H9 (cell line): Measurements from ENCODE around the gene MSRB1. TPM values are rescaled to one million over a fixed set of nuclear protein-coding genes. Genes with fewer than 3 reads are reported as not detected.

Experiments used
- DNase-seq: peaks from one replicate; pipeline ENCODE4 v3.0.0-alpha.2; 2017
- H2AFZ ChIP-seq: one replicate; pipeline ENCODE4 v1.6.1; 2013; ENCODE audit warnings: mild to moderate bottlenecking, low read length, control low read depth, moderate library complexity
- H2AK5ac ChIP-seq: 2 replicates; pipeline ENCODE4 v1.6.1; 2013; ENCODE audit warnings: low read length, control low read depth, mixed read lengths; ENCODE audit not compliant: insufficient read length
- H2BK120ac ChIP-seq: one replicate; pipeline ENCODE4 v1.6.1; 2013; ENCODE audit warnings: low read depth, mild to moderate bottlenecking, low read length, control low read depth, inconsistent platforms; ENCODE audit not compliant: poor library complexity, severe bottlenecking
- H2BK12ac ChIP-seq: 2 replicates; pipeline ENCODE4 v1.6.1; 2013; ENCODE audit warnings: low read length, control low read depth, mixed read lengths, low read depth; ENCODE audit not compliant: insufficient read length
- H2BK15ac ChIP-seq: 2 replicates; pipeline ENCODE4 v1.6.1; 2013; ENCODE audit warnings: low read depth, low read length, control low read depth
- H2BK20ac ChIP-seq: one replicate; pipeline ENCODE4 v1.6.1; 2013; ENCODE audit warnings: low read depth, mild to moderate bottlenecking, low read length, control low read depth, inconsistent platforms; ENCODE audit not compliant: poor library complexity, severe bottlenecking
- H2BK5ac ChIP-seq: 2 replicates; pipeline ENCODE4 v1.6.1; 2013; ENCODE audit warnings: low read length, control low read depth, mixed read lengths; ENCODE audit not compliant: insufficient read length
- H3K14ac ChIP-seq: 2 replicates; pipeline ENCODE4 v1.6.1; 2013; ENCODE audit warnings: low read length, control low read depth; ENCODE audit not compliant: insufficient read depth
- H3K18ac ChIP-seq: 2 replicates; pipeline ENCODE4 v1.6.1; 2013; ENCODE audit warnings: low read depth, mild to moderate bottlenecking, mixed read lengths, low read length, control low read depth; ENCODE audit not compliant: insufficient read length
- H3K23ac ChIP-seq: 2 replicates; pipeline ENCODE4 v1.6.1; 2013; ENCODE audit warnings: low read length, control low read depth, mixed read lengths, low read depth; ENCODE audit not compliant: insufficient read length
- H3K23me2 ChIP-seq: 2 replicates; pipeline ENCODE4 v1.6.1; 2013; ENCODE audit warnings: low read depth, mild to moderate bottlenecking, mixed read lengths, low read length, control low read depth; ENCODE audit not compliant: insufficient read length, poor library complexity, severe bottlenecking
- H3K27ac ChIP-seq: 2 replicates; pipeline ENCODE4 v1.5.1; 2013; ENCODE audit warnings: low read length, control low read depth, mixed read lengths, low read depth; ENCODE audit not compliant: insufficient read length
- H3K27me3 ChIP-seq: 2 replicates; pipeline ENCODE4 v1.6.1; 2013; ENCODE audit warnings: low read length, control low read depth, inconsistent platforms; ENCODE audit not compliant: insufficient read depth
- H3K4ac ChIP-seq: 2 replicates; pipeline ENCODE4 v1.6.1; 2013; ENCODE audit warnings: low read depth, mild to moderate bottlenecking, control low read depth, inconsistent platforms, low read length, moderate library complexity
- H3K4me1 ChIP-seq: 2 replicates; pipeline ENCODE4 v1.6.1; 2013; ENCODE audit warnings: low read length, control low read depth, inconsistent platforms; ENCODE audit not compliant: insufficient read depth
- H3K4me2 ChIP-seq: 2 replicates; pipeline ENCODE4 v1.6.1; 2013; ENCODE audit warnings: low read length, control low read depth, mixed read lengths; ENCODE audit not compliant: insufficient read length, insufficient read depth
- H3K56ac ChIP-seq: 2 replicates; pipeline ENCODE4 v1.6.1; 2013; ENCODE audit warnings: low read depth, mild to moderate bottlenecking, mixed read lengths, low read length, control low read depth; ENCODE audit not compliant: insufficient read length
- H3K79me1 ChIP-seq: 2 replicates; pipeline ENCODE4 v1.6.1; 2013; ENCODE audit warnings: low read depth, mild to moderate bottlenecking, moderate library complexity, low read length, control low read depth, inconsistent platforms; ENCODE audit not compliant: insufficient read depth, poor library complexity, severe bottlenecking
- H3K79me2 ChIP-seq: 2 replicates; pipeline ENCODE4 v1.6.1; 2013; ENCODE audit warnings: low read length, control low read depth, inconsistent platforms; ENCODE audit not compliant: insufficient read depth
- H3K9ac ChIP-seq: 2 replicates; pipeline ENCODE4 v1.6.1; 2013; ENCODE audit warnings: low read length, control low read depth, mixed read lengths; ENCODE audit not compliant: insufficient read length; ENCODE audit errors: extremely low read depth
- H3K9me3 ChIP-seq: one replicate; pipeline ENCODE4 v1.6.1; 2013; ENCODE audit warnings: low read depth, low read length, inconsistent platforms; ENCODE audit not compliant: control insufficient read depth
- H3T11ph ChIP-seq: one replicate; pipeline ENCODE4 v1.6.1; 2013; ENCODE audit warnings: mild to moderate bottlenecking, low read length, control low read depth, inconsistent platforms
- H4K20me1 ChIP-seq: one replicate; pipeline ENCODE4 v1.6.1; 2013; ENCODE audit not compliant: control insufficient read depth, insufficient read length, insufficient read depth
- H4K5ac ChIP-seq: 2 replicates; pipeline ENCODE4 v1.6.1; 2013; ENCODE audit warnings: low read depth, mild to moderate bottlenecking, mixed read lengths, low read length, control low read depth; ENCODE audit not compliant: insufficient read length
- H4K8ac ChIP-seq: replicated peaks from 2 replicates; pipeline ENCODE4 v1.6.1; 2013; ENCODE audit warnings: low read length, control low read depth, mixed read lengths, low read depth; ENCODE audit not compliant: insufficient read length
- H4K91ac ChIP-seq: 2 replicates; pipeline ENCODE4 v1.6.1; 2013; ENCODE audit warnings: low read depth, mild to moderate bottlenecking, moderate library complexity, mixed read lengths, low read length, control low read depth; ENCODE audit not compliant: insufficient read length
- H3K27ac Mint-ChIP-seq, 3 experiments: 2 replicates in 2 of 3; 3 replicates in 1 of 3; pipeline ENCODE4 v1.8.0; 2020 to 2021; ENCODE audit warnings: mixed read lengths in 3 of 3, mild to moderate bottlenecking in 1 of 3, moderate library complexity in 1 of 3
- H3K27me3 Mint-ChIP-seq: 2 replicates; pipeline ENCODE4 v1.8.0; 2021; ENCODE audit warnings: low read depth, mild to moderate bottlenecking, moderate library complexity, mixed read lengths
- H3K36me3 Mint-ChIP-seq, 3 experiments: 2 replicates in 2 of 3; 3 replicates in 1 of 3; pipeline ENCODE4 v1.8.0; 2020 to 2021; ENCODE audit warnings: low read depth in 3 of 3, mixed read lengths in 3 of 3; ENCODE audit not compliant: insufficient read depth in 1 of 3
- H3K4me1 Mint-ChIP-seq, 2 experiments: 2 replicates each; pipeline ENCODE4 v1.8.0; 2020; ENCODE audit warnings: mixed read lengths in 2 of 2
- H3K4me3 Mint-ChIP-seq, 2 experiments: 2 replicates in 1 of 2; 3 replicates in 1 of 2; pipeline ENCODE4 v1.8.0; 2020 to 2021; ENCODE audit warnings: mild to moderate bottlenecking in 2 of 2, mixed read lengths in 2 of 2, moderate library complexity in 1 of 2
- H3K9me3 Mint-ChIP-seq, 2 experiments: 2 replicates in 1 of 2; 3 replicates in 1 of 2; pipeline ENCODE4 v1.8.0; 2020; ENCODE audit warnings: mild to moderate bottlenecking in 2 of 2, mixed read lengths in 2 of 2, moderate library complexity in 1 of 2
- CTCF ChIP-seq: fragments of 200-600 bp; sonication (generic); conservative IDR thresholded peaks from 3 replicates; pipeline ENCODE4 v1.8.0; 2021; ENCODE audit warnings: antibody characterized with exemption, mild to moderate bottlenecking
- WGBS: extraction: QIAGEN DNeasy Blood & Tissue Kit; methylation state at CpG from one replicate; pipeline ENCODE4 v1.1.7; 2013; ENCODE audit warnings: missing lambda C conversion rate, low lambda C conversion rate, mixed read lengths; ENCODE audit not compliant: insufficient read length; ENCODE audit errors: extremely low coverage; 5-methylcytosine and 5-hydroxymethylcytosine counted together
- total RNA-seq: library from RNA; stranded (reverse); gene quantifications from 2 replicates; pipeline ENCODE4 v1.2.1, GENCODE V29; 2021

Gene MSRB1
- total RNA-seq, 1 experiment from 2014 or later = 25.7 TPM

GRCh38 chr16:1932050-1933028, 10.7 kb downstream of the MSRB1 start:
- no peak overlapping the region for H3K14ac ChIP-seq
- no peak overlapping the region for H2BK5ac ChIP-seq
- H3K56ac ChIP-seq = no peak overlapping the region
- no peaks in the 10 kb centered on the region for H3K79me2 ChIP-seq
- no peaks in the 10 kb centered on the region for H3K79me1 ChIP-seq
- no peak overlapping the region for H3K9ac ChIP-seq
- H3K9me3 ChIP-seq = no peaks in the 10 kb centered on the region
- no peak overlapping the region for H4K91ac ChIP-seq
- no peak overlapping the region for H3K4me3 Mint-ChIP-seq
- no CpG with 5 or more reads among the region's 19 CpGs for WGBS
- H4K20me1 ChIP-seq = no peaks in the 10 kb centered on the region
- no peaks in the 10 kb centered on the region for H3K27me3 ChIP-seq
- no peaks in the 10 kb centered on the region for H3K4me1 ChIP-seq
- no peak overlapping the region for H3K4me2 ChIP-seq
- no peak overlapping the region for H4K8ac ChIP-seq
- peaks cover 0 to 6% (median 0%) of the 10 kb centered on the region in 3 experiments; a peak in 2 of 7 replicates for H3K36me3 Mint-ChIP-seq
- H2BK20ac ChIP-seq = no peak overlapping the region
- H3K18ac ChIP-seq = no peak overlapping the region
- peaks cover 26% of the 10 kb centered on the region for H3K27me3 Mint-ChIP-seq
- H2BK15ac ChIP-seq = no peak overlapping the region
- peak; percentile 49; the same call in 2 of the 3 replicates for TF ChIP-seq CTCF
- no peak overlapping the region for H3T11ph ChIP-seq
- H2BK120ac ChIP-seq = no peak overlapping the region
- peaks cover 3% of the 10 kb centered on the region for H3K23me2 ChIP-seq
- no peak overlapping the region for H4K5ac ChIP-seq
- H3K4ac ChIP-seq = no peak overlapping the region
- DNase-seq = peak; percentile 81
- H2AFZ ChIP-seq = no peak overlapping the region
- no peak overlapping the region for H2BK12ac ChIP-seq
- H2AK5ac ChIP-seq = no peak overlapping the region
- H3K4me1 Mint-ChIP-seq = peaks cover 2 to 7% of the 10 kb centered on the region in 2 experiments
- peaks cover 0 to 3% of the 10 kb centered on the region in 2 experiments; a peak in 1 of 5 replicates for H3K9me3 Mint-ChIP-seq
- H3K23ac ChIP-seq = no peak overlapping the region
- no peak overlapping the region for H3K27ac Mint-ChIP-seq
- H3K27ac ChIP-seq = no peak overlapping the region
